ENCODE results near the gene CDK9.
"Not testable (repeated sequence)": the region's sequence is repeated elsewhere in the genome, so short reads cannot be mapped to it uniquely, and the experiment has no call there.

CDK9 gene

GRCh38 chr9:127828262-127829031, 42.6 kb downstream of the CDK9 start:
- no peak for DNase-seq

GRCh38 chr9:127829205-127829906, 43.5 kb downstream of the CDK9 start:
- DNase-seq, result no peak

GRCh38 chr9:127832248-127832647, 46.4 kb downstream of the CDK9 start:
- no peak for DNase-seq

- DNase-seq, result no peak
These were observed 47.7 kb downstream of the CDK9 start for GRCh38 chr9:127833555-127833954.

- DNase-seq, result no peak
These were observed 50.2 kb downstream of the CDK9 start for GRCh38 chr9:127835991-127836516.

GRCh38 chr9:127836561-127836960, 50.7 kb downstream of the CDK9 start:
- not testable (repeated sequence) for DNase-seq

GRCh38 chr9:127837346-127837745, 51.5 kb downstream of the CDK9 start:
- peak; percentile 33 for DNase-seq

GRCh38 chr9:127838375-127839078, 52.7 kb downstream of the CDK9 start:
- no peak for DNase-seq
